AG09319 (cell line): ENCODE results near the gene KCNK1.

Experiments used
- DNase-seq: peaks from one replicate; pipeline ENCODE4 v3.0.0-alpha.2; 2010; ENCODE audit warnings: low read depth; ENCODE audit errors: extremely low read depth
- CTCF ChIP-seq: IDR thresholded peaks from 2 replicates; pipeline ENCODE4 v1.5.1; 2011; ENCODE audit warnings: low read depth, mild to moderate bottlenecking, inconsistent platforms, low read length, moderate library complexity

The KCNK1 gene

GRCh38 chr1:233597489-233597901 lies 16.4 kb upstream of the KCNK1 start:
- peak; percentile 4 for DNase-seq
- no peak for TF ChIP-seq CTCF

GRCh38 chr1:233598891-233599541 lies 14.9 kb upstream of the KCNK1 start:
- TF ChIP-seq CTCF, result no peak
- no peak for DNase-seq

GRCh38 chr1:233599542-233600073 lies 14.3 kb upstream of the KCNK1 start:
- DNase-seq, result no peak
- TF ChIP-seq CTCF, result no peak

GRCh38 chr1:233600488-233600887 lies 13.4 kb upstream of the KCNK1 start:
- TF ChIP-seq CTCF, result no peak
- DNase-seq, result no peak

DNA sequence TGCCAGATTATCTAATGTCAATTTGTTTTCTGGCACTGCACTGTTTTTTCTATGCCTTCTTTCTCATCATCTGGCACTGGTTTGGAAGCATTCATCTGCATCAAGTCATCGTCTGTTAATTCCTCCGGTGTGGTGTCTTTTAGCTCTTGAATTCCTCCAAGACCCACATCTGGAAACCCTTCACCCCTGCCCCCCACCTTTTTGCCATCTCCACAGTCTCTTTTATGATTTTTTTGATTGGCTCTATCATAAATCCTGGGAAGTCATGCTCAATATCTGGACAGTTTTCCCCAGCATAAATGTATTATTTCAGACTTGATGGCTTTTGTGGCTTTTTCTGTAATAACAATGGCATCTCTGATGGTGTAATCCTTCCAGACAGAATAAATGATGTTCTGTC lies 10.4 kb upstream of the KCNK1 start:
- no peak for DNase-seq
- TF ChIP-seq CTCF, result no peak

DNA sequence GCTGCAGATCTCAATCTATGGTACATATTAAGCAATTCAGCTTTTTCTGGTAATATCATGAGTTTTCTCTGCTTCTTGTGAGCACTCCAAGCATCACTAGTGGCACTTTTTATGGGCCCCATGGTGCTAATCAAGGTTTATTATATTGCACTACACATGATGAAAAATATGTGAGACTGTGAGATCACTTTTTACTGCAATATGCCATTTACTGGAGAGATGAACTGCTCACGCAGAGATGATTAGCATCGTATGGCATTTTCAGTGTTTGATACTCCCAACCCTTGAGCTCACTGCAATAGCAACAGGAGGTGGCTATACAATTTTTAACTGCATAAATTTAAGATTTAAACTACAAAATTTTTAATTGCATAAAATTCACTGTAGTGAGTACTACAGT lies 8.7 kb upstream of the KCNK1 start:
- DNase-seq, result no peak
- TF ChIP-seq CTCF, result no peak

DNA sequence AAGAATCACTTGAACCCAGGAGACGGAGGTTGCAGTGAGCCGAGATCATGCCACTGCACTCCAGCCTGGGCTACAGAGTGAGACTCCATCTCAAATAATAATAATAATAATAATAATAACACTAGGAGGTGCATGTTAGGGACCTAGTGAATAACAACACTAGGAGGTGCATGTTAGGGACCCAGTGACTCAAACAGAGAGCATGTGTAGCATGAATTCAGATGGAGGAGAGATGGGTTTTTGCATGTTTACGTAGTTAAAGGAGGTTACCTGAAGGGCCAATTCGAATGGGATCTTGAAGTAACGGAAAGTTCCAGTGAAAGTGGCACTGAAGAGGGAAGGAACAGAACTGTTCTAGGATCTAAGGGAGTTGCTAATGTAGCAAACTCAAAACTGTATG lies 7.1 kb upstream of the KCNK1 start:
- TF ChIP-seq CTCF, result no peak
- no peak for DNase-seq
